ENCODE data around the gene TANGO2.

The TANGO2 gene

DNA sequence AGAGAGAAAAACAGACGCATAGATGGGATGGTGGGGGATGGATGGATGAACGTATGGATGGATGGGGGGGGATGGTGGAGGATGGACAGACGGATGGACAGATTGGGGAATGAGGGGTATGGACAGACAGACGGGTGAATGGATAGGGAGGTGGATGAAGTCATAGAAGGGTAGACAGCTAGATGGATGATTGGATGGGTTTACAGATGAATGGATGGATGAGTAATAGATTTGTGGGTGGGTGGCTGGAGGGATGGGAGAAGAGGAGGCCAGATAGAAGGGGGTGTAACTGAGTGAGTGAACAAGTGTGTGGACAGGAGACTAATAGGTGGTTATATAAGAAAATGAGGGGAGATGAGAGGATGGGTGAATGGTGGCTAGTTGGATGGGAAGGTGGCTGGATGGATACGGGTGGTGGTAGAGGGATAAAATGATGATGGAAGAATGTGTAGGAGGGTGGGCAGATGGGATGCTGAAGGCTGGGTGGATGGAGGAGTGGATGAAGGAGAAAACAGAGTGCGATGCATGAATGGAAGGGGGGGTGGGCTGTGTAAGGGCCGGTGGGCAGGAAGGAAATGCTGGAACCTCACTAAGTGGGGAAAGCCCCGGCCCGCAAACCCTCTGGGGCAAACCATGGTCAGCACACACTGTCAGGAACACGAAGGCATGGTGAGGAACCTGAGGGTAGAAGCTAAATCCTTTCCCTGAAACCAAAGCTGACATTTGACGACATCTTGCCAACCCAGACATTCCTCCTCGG lies 25.9 kb upstream of the TANGO2 start:
- no peak overlapping the region for H3K27ac ChIP-seq
- no peak for DNase-seq (ENCODE audit: low read depth, low spot score)

DNA sequence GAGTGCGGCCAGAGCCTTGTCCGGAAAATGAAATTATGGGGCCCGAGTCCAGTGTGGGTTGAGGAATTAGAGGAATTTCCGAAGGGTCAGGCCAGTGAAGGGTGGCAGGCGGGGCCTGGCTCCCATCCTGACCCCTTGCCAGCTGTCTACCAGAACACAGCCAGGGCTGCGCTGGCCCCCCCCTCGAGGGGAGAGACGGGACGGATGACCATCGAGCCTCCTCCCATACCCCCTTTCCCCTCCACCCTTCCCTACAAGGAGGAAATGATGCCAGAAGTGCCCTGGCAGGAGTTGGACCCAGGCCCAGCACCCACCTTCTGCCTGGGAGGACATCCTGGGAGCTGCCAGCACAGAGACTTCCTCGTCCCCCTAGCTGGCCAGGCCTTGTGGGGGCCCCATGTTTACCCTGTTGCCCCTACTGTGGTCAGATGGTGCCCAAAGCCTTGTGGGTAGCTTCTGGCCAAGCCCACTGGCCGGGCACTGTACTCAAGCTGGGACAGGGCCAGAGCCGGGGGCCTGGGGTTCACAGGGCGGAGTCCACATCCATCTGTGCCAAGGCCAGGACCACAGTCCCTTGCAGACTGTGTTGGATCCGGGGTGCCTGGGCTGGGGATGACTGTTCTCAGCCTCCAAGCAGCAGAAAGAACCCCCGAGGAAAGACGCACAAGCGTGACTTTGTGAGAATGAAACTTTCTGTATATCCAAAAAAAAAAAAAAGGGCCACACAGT lies 25.1 kb upstream of the TANGO2 start:
- no peak overlapping the region for H3K27ac ChIP-seq
- DNase-seq (ENCODE audit: low read depth, low spot score), result no peak

DNA sequence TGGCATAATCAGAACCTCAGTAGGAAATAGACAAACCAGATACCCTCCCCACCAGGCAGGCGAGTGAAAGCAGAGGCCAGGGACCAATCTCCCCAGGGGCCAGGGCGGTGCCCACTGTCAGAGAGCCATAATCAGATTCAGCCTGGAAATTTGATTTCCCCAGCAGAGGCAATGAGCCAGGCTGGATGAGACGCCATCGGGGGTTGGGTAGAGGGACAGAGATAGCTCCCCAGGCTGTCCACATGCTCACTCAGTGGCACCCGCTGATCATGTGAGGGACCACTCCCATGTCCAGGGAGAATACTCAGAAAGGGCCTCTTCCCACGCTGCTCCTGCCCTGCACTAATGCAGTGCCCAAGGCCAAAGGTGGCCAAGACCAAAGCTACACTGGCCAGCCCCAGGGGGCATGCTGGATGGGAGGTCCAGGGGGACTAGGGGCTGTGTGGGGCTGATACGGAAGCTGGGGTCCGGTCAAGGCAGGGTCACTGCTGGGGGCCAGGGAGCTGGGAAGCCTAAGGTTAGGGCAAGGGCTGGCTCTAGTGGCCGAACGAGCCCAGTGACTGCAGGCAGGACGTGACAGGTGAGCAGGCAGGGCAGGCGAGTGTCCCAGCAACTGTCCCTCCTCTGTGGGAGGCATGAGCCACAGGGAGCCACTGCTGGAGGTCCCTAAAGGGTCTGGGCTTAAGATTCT lies 24.1 kb upstream of the TANGO2 start:
- no peak overlapping the region for H3K27ac ChIP-seq
- DNase-seq (ENCODE audit: low read depth, low spot score), result no peak

DNA sequence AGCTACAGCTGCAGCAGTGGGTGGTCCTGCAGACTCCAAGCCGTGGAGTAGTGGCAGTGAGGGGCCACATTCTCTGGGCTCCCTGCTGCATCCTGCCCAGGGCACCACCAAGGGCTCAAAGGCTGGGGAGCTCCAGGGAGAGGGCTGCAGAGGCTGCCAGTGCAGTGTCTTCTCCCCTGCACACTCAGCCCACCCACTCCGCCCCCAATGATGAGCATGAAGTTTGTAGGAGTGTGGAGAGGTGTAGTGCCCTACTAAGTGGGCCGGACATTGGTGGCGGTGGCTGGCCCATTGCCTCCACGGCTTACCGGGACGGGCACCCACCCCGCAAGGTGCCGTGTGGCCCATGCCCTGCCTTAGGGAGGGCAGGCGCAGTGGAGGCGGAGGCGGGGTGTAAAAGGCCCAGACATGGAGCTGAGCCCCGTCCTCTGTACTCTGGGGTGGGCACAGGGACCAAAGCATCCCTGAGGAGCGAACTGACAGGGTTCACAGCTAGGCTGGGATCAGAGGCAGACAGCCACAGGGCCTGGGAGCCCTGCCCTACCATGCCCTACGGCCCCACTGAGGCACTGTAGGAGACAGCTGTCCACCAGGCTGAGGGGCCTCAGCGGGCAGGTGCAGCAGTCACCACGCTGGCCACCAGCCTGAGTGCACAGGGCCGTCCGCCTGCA lies 23.2 kb upstream of the TANGO2 start:
- DNase-seq (ENCODE audit: low read depth, low spot score), result no peak

DNA sequence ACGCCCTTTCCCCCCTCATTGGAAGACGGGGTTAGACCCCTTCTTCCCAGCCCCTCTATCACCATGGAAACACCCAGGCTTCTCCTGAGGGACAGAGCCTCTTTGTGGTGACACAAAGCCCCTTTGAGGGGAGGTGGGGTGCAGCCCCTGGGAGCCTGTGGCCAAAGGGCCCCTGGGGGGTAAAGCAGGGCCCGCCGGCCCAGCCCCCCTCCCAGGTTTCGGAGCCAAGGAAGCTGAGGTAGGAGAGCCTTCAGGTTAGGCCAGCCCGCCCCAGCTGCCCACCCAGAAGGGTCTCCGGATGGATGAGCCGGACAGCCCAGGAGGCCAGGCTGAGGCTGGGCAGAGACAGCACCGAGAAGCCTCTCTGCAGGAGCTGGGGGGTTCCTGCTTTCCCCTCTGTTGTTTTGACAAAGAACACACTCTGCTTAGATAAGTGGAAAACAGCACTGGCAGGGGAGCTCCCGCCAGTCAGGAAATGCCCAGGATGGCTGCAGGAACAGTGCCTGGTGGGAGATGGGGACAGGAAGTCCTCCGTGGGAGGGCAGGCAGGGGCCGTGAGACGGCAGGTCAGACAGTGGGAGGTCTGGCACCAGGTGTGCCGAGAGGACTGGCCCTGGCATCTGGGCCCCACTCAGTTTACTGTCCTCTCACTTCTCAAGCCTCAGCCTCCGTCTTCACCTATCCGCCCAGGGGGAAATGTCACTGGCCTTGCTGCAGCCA lies 22.5 kb upstream of the TANGO2 start:
- no peak for DNase-seq (ENCODE audit: low read depth, low spot score)
- no peak overlapping the region for H3K27ac ChIP-seq

More for the DNA sequence above, 23.2 kb upstream of the TANGO2 start:
- H3K27ac ChIP-seq, result no peak overlapping the region

DNA sequence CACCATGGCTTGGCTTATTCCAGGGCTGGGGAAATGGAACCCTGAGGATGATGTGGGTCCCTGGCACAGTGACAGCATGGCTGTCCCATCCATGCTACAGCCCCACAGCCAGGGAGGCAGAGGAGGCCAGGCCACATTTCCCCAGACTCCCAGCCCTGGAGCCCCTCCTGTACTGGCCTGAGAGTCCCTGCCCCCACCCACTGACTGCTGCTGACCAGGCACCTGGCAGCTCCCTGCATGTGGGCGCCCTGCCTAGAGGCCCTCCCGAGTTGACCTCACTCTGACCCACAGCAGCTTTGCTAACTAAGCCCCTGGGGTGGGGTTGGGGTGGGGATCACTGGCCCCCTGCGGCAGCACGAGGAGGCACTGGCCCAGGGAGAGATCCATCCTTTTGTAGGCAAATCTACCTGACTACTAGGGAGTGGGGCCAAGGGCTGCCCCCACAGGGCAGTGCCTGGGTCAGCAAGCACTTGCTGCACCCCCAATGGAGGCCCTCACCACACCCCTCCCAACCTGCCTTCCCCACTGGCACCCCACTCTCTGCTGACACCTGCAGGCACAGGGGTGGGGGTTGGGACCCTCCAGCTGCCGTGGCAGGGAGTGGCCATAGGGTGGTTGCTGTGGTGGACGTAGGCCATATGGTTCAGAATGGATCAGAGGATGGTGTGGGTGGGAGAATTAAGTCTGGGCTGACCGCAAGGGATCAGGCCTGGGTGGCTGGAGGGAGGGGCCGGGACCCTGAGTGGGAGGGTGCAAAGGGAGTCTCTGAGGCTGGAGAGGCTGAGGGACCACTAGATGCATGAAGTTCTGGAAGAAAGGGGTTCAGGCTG lies 21.7 kb upstream of the TANGO2 start:
- DNase-seq (ENCODE audit: low read depth, low spot score), result no peak
- no peak overlapping the region for H3K27ac ChIP-seq

DNA sequence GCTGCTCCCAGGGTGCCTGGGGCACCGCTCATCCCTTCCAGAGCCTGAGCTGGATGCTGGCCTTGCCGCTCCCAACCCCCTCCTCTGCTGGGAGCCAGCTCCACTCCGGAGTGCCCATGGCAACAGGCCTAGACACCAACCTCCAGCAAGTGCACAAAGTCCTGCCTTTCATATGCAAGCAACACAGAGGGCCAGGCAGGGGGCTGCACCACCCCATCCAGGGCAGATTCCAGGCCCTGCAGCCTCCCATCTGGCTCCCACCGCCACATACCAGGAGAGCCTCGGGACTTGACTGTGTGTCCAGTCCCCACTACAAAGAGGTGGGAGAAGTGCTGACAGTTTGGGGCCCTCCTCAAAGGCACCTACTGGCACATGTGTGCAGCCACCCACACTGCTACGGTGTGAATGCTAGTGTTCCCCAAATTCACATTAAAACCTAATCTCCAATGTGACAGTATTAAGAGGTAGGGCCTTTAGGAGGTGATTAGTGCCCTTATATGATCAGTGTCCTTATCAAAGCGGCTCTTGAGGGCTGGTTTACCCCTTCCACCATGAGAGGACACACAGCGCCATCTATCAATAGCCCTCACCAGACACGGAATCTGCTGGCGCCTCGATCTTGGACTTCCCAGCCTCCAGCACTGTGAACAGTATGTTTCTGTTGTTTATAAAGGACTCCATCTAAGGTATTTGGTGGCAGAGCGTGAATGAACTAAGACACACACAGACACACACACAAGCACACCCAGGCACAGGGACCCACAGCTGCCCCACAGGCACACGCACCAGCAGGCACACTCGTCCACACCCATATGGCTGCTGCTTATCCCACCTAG lies 20.4 kb upstream of the TANGO2 start:
- no peak for DNase-seq (ENCODE audit: low read depth, low spot score)
- H3K27ac ChIP-seq, result no peak overlapping the region

DNA sequence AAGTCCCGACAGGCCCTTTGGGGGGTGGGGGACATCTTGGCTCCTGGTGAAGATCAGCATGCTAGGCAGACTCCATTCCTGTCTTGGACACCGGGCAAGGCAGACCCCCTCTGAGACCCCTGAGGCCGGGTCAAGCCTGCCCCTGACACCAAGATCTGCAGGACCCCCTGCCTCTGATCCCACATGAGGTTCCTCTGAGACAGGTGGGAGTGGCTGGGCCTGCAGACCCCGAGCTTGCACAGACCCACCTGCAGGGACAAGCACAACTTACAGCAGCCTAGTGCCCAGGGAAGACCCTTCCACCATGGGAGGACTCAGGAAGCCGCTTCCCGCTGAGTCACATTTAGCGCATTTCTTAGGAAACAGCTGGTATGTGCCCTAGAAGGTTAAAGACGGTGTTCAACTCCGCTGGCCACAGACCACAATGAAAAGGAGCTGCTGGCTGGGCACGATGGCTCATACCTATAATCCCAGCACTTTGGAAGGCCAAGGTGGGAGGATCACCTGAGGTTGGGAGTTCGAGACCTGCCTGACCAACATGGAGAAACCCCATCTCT lies 19.8 kb upstream of the TANGO2 start:
- no peak overlapping the region for H3K27ac ChIP-seq
- DNase-seq (ENCODE audit: low read depth, low spot score), result no peak

DNA sequence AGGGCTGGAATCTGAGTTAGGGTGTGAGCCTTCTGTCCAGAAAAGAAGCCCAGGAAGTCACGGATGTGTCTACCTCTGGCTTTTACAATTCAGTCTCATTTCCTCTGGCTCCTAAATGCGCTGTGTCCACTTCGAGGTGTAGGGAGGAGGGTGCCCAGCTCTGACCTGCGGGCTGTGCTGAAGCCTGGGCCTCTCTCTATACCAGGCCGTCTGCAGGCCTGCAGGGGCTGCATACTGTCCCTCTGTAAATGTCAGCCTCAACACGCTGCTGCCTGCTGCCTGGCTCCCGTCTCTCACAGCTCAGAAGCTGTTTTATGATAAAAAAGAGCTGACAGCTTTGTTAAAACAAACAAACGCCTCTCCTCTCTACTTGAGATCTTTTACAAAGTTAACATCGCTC lies 18.8 kb upstream of the TANGO2 start:
- H3K27ac ChIP-seq, result no peak overlapping the region
- no peak for DNase-seq (ENCODE audit: low read depth, low spot score)

DNA sequence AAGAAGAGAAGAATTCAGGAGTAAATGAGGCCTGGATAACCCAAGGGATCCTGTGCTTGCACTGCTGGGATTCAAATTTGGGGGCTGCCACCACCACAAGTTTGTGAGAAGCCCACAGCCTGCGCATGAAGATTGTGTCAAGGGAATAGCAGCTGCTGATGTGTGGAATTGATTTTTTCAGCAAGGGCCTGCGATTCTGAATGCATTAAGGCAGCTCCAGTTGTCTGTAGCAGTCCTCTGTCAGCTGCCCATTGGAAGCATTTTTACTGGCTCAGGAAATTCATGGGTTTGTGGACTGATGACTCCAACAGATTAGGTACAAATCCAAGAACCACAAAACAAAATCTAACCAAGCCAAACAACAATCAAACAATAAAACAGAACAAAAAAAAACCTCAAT lies 18.3 kb upstream of the TANGO2 start:
- DNase-seq (ENCODE audit: low read depth, low spot score), result no peak
- no peak overlapping the region for H3K27ac ChIP-seq

DNA sequence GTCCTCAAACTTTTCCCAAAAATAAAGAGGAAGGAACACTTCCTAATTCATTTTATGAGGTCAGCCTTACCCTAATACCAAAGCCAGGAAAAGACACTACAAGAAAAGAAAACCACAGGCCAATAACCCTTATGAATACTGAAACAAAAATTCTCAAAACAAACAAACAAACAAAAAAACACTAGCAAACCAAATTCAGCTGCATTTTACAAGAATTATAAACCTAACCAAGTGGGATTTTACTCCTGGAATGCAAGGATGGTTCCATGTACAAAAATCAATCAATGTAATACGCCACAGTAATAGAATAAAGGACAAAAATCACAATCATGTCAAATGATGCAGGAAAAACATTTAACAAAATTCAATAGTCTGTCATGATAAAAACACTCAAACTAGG lies 17.6 kb upstream of the TANGO2 start:
- H3K27ac ChIP-seq, result no peak overlapping the region
- no peak for DNase-seq (ENCODE audit: low read depth, low spot score)

DNA sequence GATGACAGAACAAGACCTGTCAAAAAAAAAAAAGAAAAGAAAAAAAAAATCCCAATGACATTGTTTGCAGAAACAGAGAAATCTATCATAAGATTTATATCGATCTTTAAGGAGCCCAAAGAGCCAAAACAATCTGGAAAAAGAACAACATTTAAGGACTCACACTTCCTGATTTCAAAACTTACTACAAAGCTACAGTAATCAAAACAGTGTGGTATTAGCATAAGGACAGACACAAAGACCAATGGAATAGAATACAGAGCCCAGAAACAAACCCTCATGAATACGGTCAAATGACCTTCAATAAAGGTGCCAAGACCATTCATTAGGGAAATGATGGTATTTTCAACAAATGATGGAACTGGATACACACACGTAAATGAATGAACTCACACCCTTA lies 16.4 kb upstream of the TANGO2 start:
- DNase-seq (ENCODE audit: low read depth, low spot score), result no peak
- H3K27ac ChIP-seq, result no peak overlapping the region

DNA sequence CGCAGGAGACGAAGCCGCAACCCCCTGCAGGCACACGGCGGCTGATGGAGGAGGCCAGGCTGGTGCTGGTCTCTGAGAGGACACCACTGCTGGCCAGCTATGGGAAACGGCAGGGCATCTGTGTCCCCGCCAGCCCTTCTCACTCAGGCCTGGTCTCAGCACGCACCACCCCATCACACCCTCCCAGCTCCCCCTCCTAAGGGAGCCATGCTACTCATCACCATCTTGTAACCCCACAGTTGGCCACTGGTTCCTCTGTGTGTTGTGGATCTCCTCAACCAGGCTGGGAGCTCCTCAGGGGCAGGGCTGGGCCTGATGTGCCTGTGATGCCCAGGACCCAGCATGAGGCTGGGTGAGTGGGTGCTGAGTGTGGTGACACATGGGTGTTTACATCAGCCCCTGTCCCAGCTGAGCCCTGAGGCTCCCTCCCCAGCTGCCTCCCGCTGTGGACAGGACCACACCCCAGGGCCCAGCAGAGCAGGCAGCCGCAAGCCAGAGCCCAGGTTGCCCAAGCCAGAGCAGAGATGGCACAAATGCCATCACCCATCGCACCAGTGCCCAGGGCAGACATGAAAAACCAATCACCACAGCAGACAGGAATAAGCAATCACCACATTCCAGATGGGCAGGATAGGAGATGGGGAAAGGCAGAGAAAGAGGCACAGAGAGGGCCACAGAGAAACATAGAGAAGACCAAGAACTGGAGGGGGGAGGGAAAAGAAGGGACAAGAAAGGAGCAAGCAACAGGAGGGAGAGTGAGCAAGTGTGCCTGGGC lies 12.5 kb upstream of the TANGO2 start:
- H3K27ac ChIP-seq, result no peak overlapping the region
- DNase-seq (ENCODE audit: low read depth, low spot score), result no peak

DNA sequence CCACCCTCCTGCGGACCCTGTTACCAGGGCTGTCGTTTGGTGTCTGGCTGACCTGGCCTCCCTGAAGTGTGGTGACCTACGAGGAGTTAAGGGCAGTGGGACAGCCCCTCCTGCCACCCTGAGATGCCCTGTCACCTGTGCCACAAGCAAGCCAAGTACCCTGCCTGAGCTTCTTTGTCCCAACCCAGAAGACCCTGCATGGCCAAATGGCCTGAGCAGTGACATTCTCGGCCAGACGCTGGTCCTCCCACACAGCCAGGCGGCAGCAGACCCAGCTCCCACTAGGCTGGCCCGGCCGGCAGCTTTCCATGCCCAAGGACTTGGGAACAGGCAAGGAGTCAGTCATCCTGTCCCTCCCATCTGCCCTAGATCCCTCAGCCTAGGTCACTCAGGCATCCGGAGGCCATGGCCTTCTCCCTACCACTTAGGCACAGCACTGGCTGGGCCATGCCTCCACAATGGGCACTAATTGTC lies 11.9 kb upstream of the TANGO2 start:
- no peak for DNase-seq (ENCODE audit: low read depth, low spot score)
- H3K27ac ChIP-seq, result no peak overlapping the region

DNA sequence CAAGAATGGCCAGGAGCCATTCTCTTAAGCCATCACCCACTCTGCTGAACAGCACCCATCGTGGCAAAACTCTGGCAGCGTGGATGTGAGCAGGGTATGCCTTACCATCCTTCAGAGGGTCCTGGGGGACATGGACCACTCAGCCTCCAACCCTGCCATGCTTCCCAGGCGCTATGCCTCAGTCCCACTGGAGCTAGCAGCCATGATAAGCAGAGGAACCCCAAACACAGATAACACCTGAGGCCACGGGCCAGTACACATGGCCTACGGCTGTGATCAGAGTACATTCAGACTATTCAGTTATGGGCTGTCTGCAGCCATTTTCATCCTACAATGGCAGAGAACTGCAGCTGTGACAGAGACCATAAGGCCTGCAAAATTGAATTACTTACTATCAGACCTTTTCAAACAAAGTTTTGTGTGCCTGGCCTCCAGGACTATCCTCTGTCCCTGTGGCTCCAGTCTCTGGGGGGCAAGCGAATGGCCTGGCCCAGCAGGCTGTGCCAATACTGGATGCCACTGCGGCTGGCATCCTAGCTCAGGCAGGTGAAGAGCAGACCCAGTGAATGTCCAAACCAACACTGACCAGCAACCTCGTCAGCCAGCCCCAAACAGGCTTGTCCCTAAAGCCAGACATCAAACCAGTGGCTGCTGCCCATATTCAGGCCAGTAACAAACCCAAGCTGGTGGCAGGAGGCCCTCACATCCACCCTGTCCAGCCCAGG lies 11.2 kb upstream of the TANGO2 start:
- no peak overlapping the region for H3K27ac ChIP-seq
- no peak for DNase-seq (ENCODE audit: low read depth, low spot score)

DNA sequence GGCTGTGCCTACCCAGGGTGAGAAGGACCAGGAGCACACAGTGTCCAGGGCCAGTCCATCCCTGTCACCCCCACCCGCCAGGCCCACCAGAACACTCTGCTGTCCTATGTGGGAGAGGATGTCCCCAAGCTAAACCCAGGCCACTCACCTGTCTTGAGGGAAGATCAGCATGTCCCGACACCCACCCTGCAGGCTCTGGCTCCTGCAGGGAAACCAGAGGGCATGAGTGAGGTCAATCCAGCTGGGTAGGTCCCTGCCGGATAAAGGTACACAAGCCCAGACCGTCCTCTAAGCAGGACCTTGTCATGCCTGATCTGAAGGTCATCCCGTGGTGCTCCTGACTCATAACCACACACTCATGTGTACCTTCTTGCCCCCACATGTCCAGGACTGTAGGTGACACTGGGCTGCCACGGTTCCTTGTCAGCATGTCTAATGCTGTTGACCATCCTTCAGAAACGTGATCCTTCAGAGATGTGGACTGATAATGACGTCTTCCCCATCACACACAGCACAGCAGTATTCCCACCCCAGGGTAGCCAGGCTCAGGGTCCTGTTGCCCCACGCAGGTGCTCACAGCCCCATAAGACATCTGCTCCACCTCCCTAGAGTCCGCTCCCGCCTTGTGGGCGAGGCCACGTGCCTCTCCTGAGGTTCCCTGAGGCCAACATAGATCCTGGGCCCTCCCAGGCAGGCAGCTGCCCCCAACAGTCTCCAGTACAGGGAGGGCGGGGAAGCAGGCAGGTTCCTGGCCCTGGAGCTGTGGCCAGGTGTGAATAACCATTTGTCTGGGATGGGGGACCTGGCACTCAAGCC lies 10.4 kb upstream of the TANGO2 start:
- DNase-seq (ENCODE audit: low read depth, low spot score), result no peak

More for the DNA sequence above, 10.4 kb upstream of the TANGO2 start:
- H3K27ac ChIP-seq, result no peak overlapping the region
